SJCRH30 (cell line): Measurements from ENCODE around the gene KIAA0232. TPM values are rescaled to one million over a fixed set of nuclear protein-coding genes. Genes with fewer than 3 reads are reported as not detected.

ENCODE experiments used
- DNase-seq, 2 experiments: peaks; one replicate each; pipeline ENCODE4 v3.0.0-alpha.2; 2015 to 2020
- H3K27ac ChIP-seq: fragments of 250-450 bp; sonication (Bioruptor Pico); 2 replicates; pipeline ENCODE4 v1.5.1; 2020; ENCODE audit warnings: mild to moderate bottlenecking, moderate library complexity
- H3K27me3 ChIP-seq: fragments of 250-450 bp; sonication (Bioruptor Pico); 2 replicates; pipeline ENCODE4 v1.5.1; 2020; ENCODE audit warnings: mild to moderate bottlenecking, moderate library complexity
- H3K36me3 ChIP-seq: fragments of 250-450 bp; sonication (Bioruptor Pico); 2 replicates; pipeline ENCODE4 v1.5.1; 2020; ENCODE audit warnings: mild to moderate bottlenecking, moderate library complexity
- H3K4me1 ChIP-seq: fragments of 250-450 bp; sonication (Bioruptor Pico); 2 replicates; pipeline ENCODE4 v1.5.1; 2020; ENCODE audit warnings: mild to moderate bottlenecking, moderate library complexity
- H3K4me3 ChIP-seq: fragments of 250-450 bp; sonication (Bioruptor Pico); 2 replicates; pipeline ENCODE4 v1.5.1; 2020; ENCODE audit warnings: mild to moderate bottlenecking, moderate library complexity
- H3K9me3 ChIP-seq: fragments of 250-450 bp; sonication (Bioruptor Pico); replicated peaks from 2 replicates; pipeline ENCODE4 v1.5.1; 2020; ENCODE audit warnings: mild to moderate bottlenecking, moderate library complexity
- total RNA-seq: library from RNA; depleted of rRNA; stranded (reverse); fragments of >200 nt; shearing (Covaris generic); gene quantifications from 2 replicates; pipeline ENCODE4 v1.2.3, GENCODE V29; 2014

Gene KIAA0232
- total RNA-seq, 1 experiment from 2014 or later, result 28.7 TPM

- no peak overlapping the region for H3K4me3 ChIP-seq
- no peak for DNase-seq
- peaks cover 19% of the 10 kb centered on the region; the same call in 1 of the 2 replicates for H3K4me1 ChIP-seq
- peaks cover 8% of the 10 kb centered on the region for H3K27me3 ChIP-seq
- no peak overlapping the region for H3K27ac ChIP-seq
- no peaks in the 10 kb centered on the region for H3K36me3 ChIP-seq
- H3K9me3 ChIP-seq, result no peaks in the 10 kb centered on the region
Measured at GRCh38 chr4:6764976-6765620, 17.4 kb upstream of the KIAA0232 start.

DNA sequence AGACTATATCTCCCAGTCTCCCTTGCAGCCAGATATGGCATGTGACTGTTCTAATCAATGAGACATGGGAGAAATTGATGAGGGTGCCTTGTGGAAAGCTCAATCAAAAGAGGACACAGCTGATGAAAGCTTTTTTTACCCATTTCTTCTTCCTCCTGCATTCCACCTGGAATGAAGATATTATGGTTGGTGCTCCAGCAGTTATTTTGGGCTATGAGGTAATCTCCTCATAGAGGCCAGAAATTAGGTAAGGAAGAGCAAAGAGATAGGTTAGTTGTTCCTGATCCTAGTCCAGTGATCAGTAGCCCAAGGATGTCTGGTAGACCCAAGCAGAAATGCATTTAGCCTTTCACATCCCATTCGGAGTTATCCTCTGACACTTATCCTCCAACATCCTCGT is 16.8 kb upstream of the KIAA0232 start:
- no peak for DNase-seq
- Histone ChIP-seq H3K36me3 (no peaks in the 10 kb centered on the region), H3K27ac (no peak overlapping the region), H3K4me1 (peaks cover 18% of the 10 kb centered on the region; the same call in 1 of the 2 replicates), H3K9me3 (no peaks in the 10 kb centered on the region), H3K4me3 (no peak overlapping the region), H3K27me3 (peaks cover 8% of the 10 kb centered on the region)

DNA sequence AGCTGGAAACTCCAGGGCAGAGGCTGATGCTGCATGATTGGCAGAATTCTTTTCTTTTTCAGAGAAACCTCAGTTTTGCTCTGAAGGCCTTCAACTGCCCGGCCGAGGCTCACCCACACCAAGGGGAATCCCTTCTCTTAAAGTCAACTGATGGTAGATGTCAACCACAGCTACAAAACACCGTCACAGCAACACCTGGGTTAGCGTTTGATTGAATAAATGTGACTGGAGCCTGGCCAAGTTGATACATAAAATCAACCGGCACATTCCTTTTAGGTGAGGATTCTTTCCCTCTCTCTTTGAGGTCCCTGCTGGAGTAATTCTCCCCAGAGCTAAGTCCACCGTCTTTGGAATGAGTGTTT is 15.2 kb upstream of the KIAA0232 start:
- no peaks in the 10 kb centered on the region for H3K9me3 ChIP-seq
- peaks cover 21% of the 10 kb centered on the region for H3K4me1 ChIP-seq
- H3K4me3 ChIP-seq, result no peak overlapping the region
- no peak overlapping the region for H3K27ac ChIP-seq
- H3K27me3 ChIP-seq, result peaks cover 8% of the 10 kb centered on the region
- no peak for DNase-seq
- H3K36me3 ChIP-seq, result no peaks in the 10 kb centered on the region

GRCh38 chr4:6767748-6768538 is 14.6 kb upstream of the KIAA0232 start:
- no peaks in the 10 kb centered on the region for H3K9me3 ChIP-seq
- H3K4me1 ChIP-seq, result peaks cover 26% of the 10 kb centered on the region
- DNase-seq, result no peak
- H3K27me3 ChIP-seq, result peaks cover 8% of the 10 kb centered on the region
- no peaks in the 10 kb centered on the region for H3K36me3 ChIP-seq
- H3K4me3 ChIP-seq, result no peak overlapping the region
- no peak overlapping the region for H3K27ac ChIP-seq

DNA sequence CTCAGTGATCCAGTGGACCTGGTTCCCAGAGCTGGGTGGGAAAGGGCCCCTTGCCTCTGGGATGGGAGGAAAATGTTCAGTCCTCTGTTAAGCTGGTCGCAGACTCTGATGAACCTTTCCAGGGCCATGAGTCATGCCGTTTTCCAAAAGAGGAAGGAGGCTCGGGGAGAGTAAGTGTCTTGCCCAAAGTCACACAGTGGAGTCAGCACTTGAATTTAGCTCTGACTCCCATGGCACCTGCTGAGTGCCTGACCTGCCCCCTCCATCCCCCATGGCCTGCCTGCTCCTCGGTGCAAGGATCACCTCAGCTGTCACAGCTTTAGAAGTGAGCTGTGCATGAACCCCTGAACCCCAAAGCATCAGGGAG is 14.0 kb upstream of the KIAA0232 start:
- Histone ChIP-seq H3K4me3 (no peak overlapping the region), H3K9me3 (no peaks in the 10 kb centered on the region), H3K36me3 (no peaks in the 10 kb centered on the region), H3K4me1 (peaks cover 27% of the 10 kb centered on the region), H3K27ac (no peak overlapping the region), H3K27me3 (peaks cover 4% of the 10 kb centered on the region)
- DNase-seq, result no peak

DNA sequence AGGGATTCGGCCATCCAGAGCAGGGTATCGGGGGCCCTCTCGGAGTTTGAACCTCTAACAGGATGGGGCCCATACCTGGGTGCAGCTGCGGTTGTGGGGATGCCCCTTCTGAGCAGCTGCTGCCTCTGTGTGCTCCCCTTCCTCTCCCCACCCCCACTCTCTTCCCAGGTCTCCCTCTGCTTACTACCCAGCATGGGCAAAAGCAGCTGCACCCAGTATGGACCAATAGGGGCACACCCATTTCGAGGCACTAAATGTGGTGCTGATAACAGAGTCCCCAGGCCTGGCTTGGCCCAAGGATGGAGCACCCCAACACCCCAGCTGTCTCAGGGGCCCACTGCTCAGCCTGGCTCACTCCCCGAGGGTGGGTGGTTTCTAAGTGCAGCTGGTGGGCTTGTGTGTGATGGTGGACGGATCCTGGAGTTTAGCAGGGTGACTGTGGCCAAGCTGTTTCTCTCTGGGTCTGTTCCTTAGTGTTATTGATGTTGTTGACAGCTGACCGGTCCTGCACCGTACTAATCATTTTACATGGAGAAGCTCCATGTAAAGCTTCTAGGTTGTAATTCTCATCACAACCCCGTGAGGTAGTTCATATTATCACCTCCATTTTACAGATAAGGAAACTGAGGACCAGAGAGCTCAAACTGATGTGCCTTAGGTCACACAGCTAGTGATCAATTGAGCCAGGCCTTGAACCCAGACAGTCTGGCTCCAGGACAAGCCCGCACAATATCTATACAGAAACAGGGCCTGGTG is 13.1 kb upstream of the KIAA0232 start:
- no peak overlapping the region for H3K4me3 ChIP-seq
- H3K27me3 ChIP-seq, result no peaks in the 10 kb centered on the region; the same call in 1 of the 2 replicates
- peaks cover 27% of the 10 kb centered on the region for H3K4me1 ChIP-seq
- no peaks in the 10 kb centered on the region for H3K36me3 ChIP-seq
- DNase-seq, result no peak
- H3K27ac ChIP-seq, result no peak overlapping the region
- H3K9me3 ChIP-seq, result no peaks in the 10 kb centered on the region

DNA sequence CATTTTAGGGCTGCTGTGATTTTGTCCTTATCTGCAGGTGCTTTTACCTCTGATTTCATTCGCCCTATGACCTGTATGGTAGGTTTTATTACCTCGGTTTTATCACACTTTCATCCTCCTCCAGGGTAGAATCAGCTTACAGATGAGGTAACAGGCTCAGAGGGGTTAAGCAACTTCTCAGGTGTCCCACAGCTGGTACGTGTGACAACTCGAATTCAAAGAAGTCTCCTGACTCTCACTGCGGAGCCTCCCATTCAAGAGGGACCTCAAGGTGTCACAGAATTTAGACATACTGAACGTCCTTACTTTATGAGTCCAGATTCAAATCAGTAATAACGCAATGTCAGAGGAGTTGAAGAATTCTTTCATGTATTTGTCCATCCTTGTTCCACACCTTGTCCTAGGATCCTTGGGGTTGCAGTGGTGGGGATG is 12.5 kb upstream of the KIAA0232 start:
- Histone ChIP-seq H3K36me3 (no peaks in the 10 kb centered on the region), H3K9me3 (no peaks in the 10 kb centered on the region), H3K4me3 (no peak overlapping the region), H3K4me1 (peaks cover 27% of the 10 kb centered on the region), H3K27me3 (no peaks in the 10 kb centered on the region; the same call in 1 of the 2 replicates), H3K27ac (no peak overlapping the region)
- no peak for DNase-seq

- peaks cover 27% of the 10 kb centered on the region for H3K4me1 ChIP-seq
- no peaks in the 10 kb centered on the region for H3K36me3 ChIP-seq
- no peak for DNase-seq
- no peak overlapping the region for H3K4me3 ChIP-seq
- H3K9me3 ChIP-seq, result no peaks in the 10 kb centered on the region
- H3K27me3 ChIP-seq, result no peaks in the 10 kb centered on the region; the same call in 1 of the 2 replicates
- no peak overlapping the region for H3K27ac ChIP-seq
Measured at GRCh38 chr4:6770581-6771228, 11.8 kb upstream of the KIAA0232 start.

DNA sequence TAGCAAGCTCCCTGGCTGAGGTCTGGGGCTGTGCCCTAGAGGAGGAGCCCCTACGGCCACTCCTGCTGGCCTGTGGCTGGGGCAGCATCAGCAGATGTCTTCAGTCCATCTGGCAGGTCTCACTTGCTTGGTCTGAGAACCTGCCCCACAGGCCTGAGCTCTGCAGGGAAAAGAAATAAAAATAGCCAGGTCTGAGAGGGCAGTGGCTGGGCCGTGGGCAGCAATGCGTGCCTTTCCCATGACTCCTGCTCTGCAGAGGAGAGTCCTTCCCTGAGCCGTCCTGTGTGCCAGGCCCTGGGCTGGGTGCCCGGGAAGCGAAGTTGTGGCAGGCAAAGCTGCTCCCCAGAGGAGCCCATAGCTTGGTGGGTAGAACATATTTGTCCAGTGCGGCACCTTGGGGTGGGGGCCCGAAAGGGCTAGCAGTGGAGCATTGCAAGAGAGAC is 11.3 kb upstream of the KIAA0232 start:
- Histone ChIP-seq H3K36me3 (no peaks in the 10 kb centered on the region), H3K4me3 (no peak overlapping the region), H3K27me3 (no peaks in the 10 kb centered on the region), H3K27ac (no peak overlapping the region), H3K4me1 (peaks cover 27% of the 10 kb centered on the region), H3K9me3 (no peaks in the 10 kb centered on the region)
- no peak for DNase-seq

DNA sequence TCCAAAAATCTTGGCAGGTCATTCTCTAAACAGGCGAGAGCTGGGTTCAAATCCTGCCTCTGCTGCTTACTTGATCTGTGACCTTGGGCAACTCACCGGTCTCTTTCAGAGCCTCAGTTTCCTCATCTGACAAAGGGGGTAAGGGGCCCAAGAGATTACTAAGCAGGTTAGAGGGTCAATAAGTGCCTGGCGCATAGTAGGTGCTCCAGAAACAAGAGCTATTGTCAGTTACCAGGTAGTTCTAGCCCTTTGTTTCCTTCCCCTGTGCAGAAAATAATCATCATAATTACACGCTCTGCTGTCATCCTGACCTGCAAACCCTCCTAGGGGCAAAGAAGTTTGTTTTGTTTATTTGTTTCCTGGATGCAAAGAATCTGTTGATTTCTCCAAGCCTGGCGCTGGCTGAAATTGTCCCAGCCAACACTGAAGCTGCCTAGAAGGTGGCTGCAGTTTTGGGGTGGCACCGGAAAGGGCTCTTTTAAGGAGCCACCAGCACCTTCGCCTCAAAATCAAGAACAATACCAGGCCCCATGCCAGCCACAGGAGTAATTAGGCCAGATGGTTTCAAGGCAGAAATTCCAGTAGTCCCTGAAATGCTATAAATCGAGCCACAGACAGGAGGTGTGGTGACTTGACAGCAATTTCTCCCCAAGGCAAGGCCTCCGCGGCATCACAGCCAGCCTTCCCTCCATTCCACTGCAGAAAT is 10.2 kb upstream of the KIAA0232 start:
- no peaks in the 10 kb centered on the region for H3K27me3 ChIP-seq
- H3K9me3 ChIP-seq, result no peaks in the 10 kb centered on the region
- H3K4me1 ChIP-seq, result peaks cover 26% of the 10 kb centered on the region
- peak; percentile 57 to 74 for DNase-seq
- no peaks in the 10 kb centered on the region for H3K36me3 ChIP-seq
- no peak overlapping the region for H3K4me3 ChIP-seq
- H3K27ac ChIP-seq, result peak overlapping the region; percentile 3; the same call in 1 of the 2 replicates

GRCh38 chr4:6773106-6773505 is 9.4 kb upstream of the KIAA0232 start:
- H3K27ac ChIP-seq, result peak overlapping the region; percentile 3; the same call in 1 of the 2 replicates
- no peaks in the 10 kb centered on the region for H3K9me3 ChIP-seq
- H3K4me3 ChIP-seq, result no peak overlapping the region
- peaks cover 21% of the 10 kb centered on the region for H3K4me1 ChIP-seq
- DNase-seq, result peak; percentile 59 to 62
- no peaks in the 10 kb centered on the region for H3K36me3 ChIP-seq
- no peaks in the 10 kb centered on the region for H3K27me3 ChIP-seq

GRCh38 chr4:6773616-6774540 is 8.6 kb upstream of the KIAA0232 start:
- no peak for DNase-seq
- no peak overlapping the region for H3K27ac ChIP-seq
- H3K4me1 ChIP-seq, result peaks cover 14% of the 10 kb centered on the region
- H3K36me3 ChIP-seq, result no peaks in the 10 kb centered on the region
- no peaks in the 10 kb centered on the region for H3K9me3 ChIP-seq
- H3K4me3 ChIP-seq, result no peak overlapping the region
- H3K27me3 ChIP-seq, result no peaks in the 10 kb centered on the region

- no peak for DNase-seq
- Histone ChIP-seq H3K4me1 (peaks cover 21% of the 10 kb centered on the region), H3K9me3 (no peaks in the 10 kb centered on the region), H3K27me3 (no peaks in the 10 kb centered on the region), H3K27ac (no peak overlapping the region), H3K4me3 (no peak overlapping the region), H3K36me3 (no peaks in the 10 kb centered on the region)
Measured at GRCh38 chr4:6775746-6776145, 6.8 kb upstream of the KIAA0232 start.
